HepG2 (cell line): ENCODE results near the gene ELMO2. TPM values are rescaled to one million over a fixed set of nuclear protein-coding genes. Genes with fewer than 3 reads are reported as not detected.

Experiments
- ATAC-seq: fragments of 200-7000 bp; cut with Tn5 transposase; 3 replicates; pipeline ENCODE4 v1.9.1; 2020; ENCODE audit warnings: mild to moderate bottlenecking, moderate library complexity
- BruUV-seq: library from RNA; stranded (reverse); fragments of 400-500 nt; replicated peaks from 2 replicates; lab custom pipeline; 2021; lab: Mats Ljungman, UMichigan
- CTCF ChIA-PET: fragments of 300-600 bp; formaldehyde crosslinking; extraction: SDS; loops from one replicate; lab custom pipeline; 2021; ENCODE audit warnings: low total read pairs, inconsistent platforms, low intra/inter-chr PET ratio; lab: Yijun Ruan, JAX
- POLR2A ChIA-PET: fragments of 350-600 bp; sonication (Branson Sonifier 250); formaldehyde crosslinking; loops from one replicate; lab custom pipeline; 2020; ENCODE audit warnings: antibody characterized with exemption, inconsistent platforms; lab: Yijun Ruan, JAX
- DNase-seq: peaks from one replicate; pipeline ENCODE4 v3.0.0-alpha.2; 2015; ENCODE audit warnings: low spot score
- FAIRE-seq: peaks from 3 replicates; lab custom pipeline; 2011; peaks lifted over from hg19 to GRCh38; lab: Jason Lieb, UNC
- H2AFZ ChIP-seq: one replicate; pipeline ENCODE4 v1.6.1; 2011; ENCODE audit warnings: low read length, inconsistent platforms
- H3K27ac ChIP-seq: fragments of 300-600 bp; 3 replicates; pipeline ENCODE4 v1.8.0; 2011; ENCODE audit warnings: mixed run types, mild to moderate bottlenecking, mixed read lengths, low read length, inconsistent platforms; ENCODE audit not compliant: insufficient read depth; ENCODE audit errors: extremely low read length
- H3K27me3 ChIP-seq, 2 experiments: fragments of 200-600 bp in 1 of 2; 2 replicates in 1 of 2; 3 replicates in 1 of 2; pipeline versions ENCODE4 v1.6.0 to v1.8.0; 2011; ENCODE audit warnings: low read length in 2 of 2, mild to moderate bottlenecking in 2 of 2, moderate library complexity in 2 of 2, inconsistent platforms in 1 of 2; ENCODE audit not compliant: insufficient read depth in 2 of 2, control insufficient read depth in 1 of 2
- H3K36me3 ChIP-seq, 2 experiments: fragments of 200-600 bp in 1 of 2; replicated peaks in 1 of 2; 2 replicates in 1 of 2; 3 replicates in 1 of 2; pipeline versions ENCODE4 v1.5.1 to v1.8.0; 2011; ENCODE audit warnings: low read length in 2 of 2, inconsistent platforms in 1 of 2; ENCODE audit not compliant: insufficient read depth in 2 of 2, control insufficient read depth in 1 of 2
- H3K4me1 ChIP-seq: 2 replicates; pipeline ENCODE4 v1.5.1; 2012; ENCODE audit warnings: low read length, inconsistent platforms; ENCODE audit not compliant: insufficient read depth
- H3K4me2 ChIP-seq: 2 replicates; pipeline ENCODE4 v1.6.0; 2011; ENCODE audit warnings: low read depth, low read length, inconsistent platforms
- H3K4me3 ChIP-seq, 3 experiments: fragments of 200-600 bp in 1 of 3; sonication (generic), shearing (Covaris generic) in 1 of 3; replicated peaks in 1 of 3; 2 replicates each; pipeline ENCODE4 v1.5.1; 2011 to 2016; ENCODE audit warnings: low read length in 3 of 3, inconsistent platforms in 2 of 3, low read depth in 2 of 3, mild to moderate bottlenecking in 2 of 3, control low read depth in 1 of 3, mixed read lengths in 1 of 3; ENCODE audit not compliant: insufficient read depth in 1 of 3
- H3K79me2 ChIP-seq: one replicate; pipeline ENCODE4 v1.6.1; 2011; ENCODE audit warnings: low read length, inconsistent platforms; ENCODE audit not compliant: insufficient read depth
- H3K9ac ChIP-seq: 2 replicates; pipeline ENCODE4 v1.6.0; 2011; ENCODE audit warnings: mild to moderate bottlenecking, low read depth, low read length, inconsistent platforms; ENCODE audit not compliant: insufficient read depth
- H3K9me3 ChIP-seq: 2 replicates; pipeline ENCODE4 v1.5.1; 2012; ENCODE audit warnings: mild to moderate bottlenecking, low read length
- H4K20me1 ChIP-seq: 2 replicates; pipeline ENCODE4 v1.6.0; 2011; ENCODE audit warnings: inconsistent platforms, mild to moderate bottlenecking, low read length, moderate library complexity; ENCODE audit not compliant: insufficient read depth
- WGBS: methylation state at CpG from one replicate; pipeline ENCODE4 v1.1.6; 2017; ENCODE audit warnings: low lambda C conversion rate; 5-methylcytosine and 5-hydroxymethylcytosine counted together
- in situ Hi-C: cut with HindIII; loops from 2 replicates; pipeline ENCODE4 v1.10.0; 2017; ENCODE audit warnings: low pct_unique_long_range_greater_than_20kb; ENCODE audit not compliant: extremely low pct_ligation_motif_present
- intact Hi-C: fragments of 100-400 bp; cut with micrococcal nuclease; formaldehyde crosslinking; loops from one replicate; pipeline ENCODE4 v1.10.0; 2022; ENCODE audit not compliant: unreplicated experiment
- polyA plus RNA-seq, 8 experiments: library from polyadenylated mRNA; depleted of rRNA in 3 of 8; stranded (reverse) in 7 of 8; unstranded in 1 of 8; fragments of >200 nt; fragmentation: Illumina TruSeq in 4 of 8; extraction: Trizol in 4 of 8; gene quantifications; 2 replicates each; pipeline versions ENCODE4 v1.2.1 to v1.2.3, GENCODE V29; 2011 to 2016; ENCODE audit warnings: low read depth in 4 of 8, missing spikeins in 1 of 8, mixed read lengths in 1 of 8; ENCODE audit not compliant: insufficient read depth in 1 of 8
- total RNA-seq, 5 experiments: library from RNA; depleted of rRNA; stranded (reverse); fragments of >200 nt; fragmentation: Illumina TruSeq; extraction: Trizol; gene quantifications; 2 replicates each; pipeline ENCODE4 v1.2.3, GENCODE V29; 2016; ENCODE audit warnings: low read depth in 1 of 5
- TF ChIP-seq, protein P1 (sequence below): sonication (generic); formaldehyde crosslinking; IDR thresholded peaks from 2 replicates; pipeline ENCODE4 v1.8.0; 2022; ENCODE audit warnings: missing genetic modification reagents, low read depth, mild to moderate bottlenecking, borderline replicate concordance
- TF ChIP-seq, protein P2 (sequence below): sonication (generic); formaldehyde crosslinking; IDR thresholded peaks from 2 replicates; pipeline ENCODE4 v1.9.0; 2021; ENCODE audit warnings: missing genetic modification reagents, mild to moderate bottlenecking, borderline replicate concordance
- TF ChIP-seq, protein P3 (sequence below): sonication (generic); formaldehyde crosslinking; IDR thresholded peaks from 2 replicates; pipeline ENCODE4 v1.5.1; 2020; ENCODE audit warnings: mild to moderate bottlenecking, missing genetic modification reagents, borderline replicate concordance

The ELMO2 gene
- total and polyA plus RNA-seq, 2 of the 13 experiments (the other 11 are each of a cell fraction or from before 2014, with no cell fraction given) = 30.6 to 35.7 TPM

- ATAC-seq (no peak), DNase-seq (no peak), FAIRE-seq (no peak)
- no peak overlapping the region for H3K4me3 ChIP-seq
- H2AFZ ChIP-seq = no peak overlapping the region
- BruUV-seq = no TSS peak
- peaks cover 21% of the 10 kb centered on the region for H3K79me2 ChIP-seq
- WGBS = 95% methylated on average over 11 of the region's 11 CpGs
- H3K27ac ChIP-seq = no peak overlapping the region
- intact Hi-C loops = no loop called here
- in situ Hi-C loops = no loop called here
- H3K27me3 ChIP-seq = no peaks in the 10 kb centered on the region
- POLR2A ChIA-PET = interaction anchor here (1.4 kb wide), 1 partner anchor 32 kb away, joined by 5 read pairs; no protein-coding TSS in a partner anchor
- peaks cover 2% of the 10 kb centered on the region; the same call in 1 of the 2 replicates for H4K20me1 ChIP-seq
- H3K36me3 ChIP-seq = peaks cover 24 to 74% of the 10 kb centered on the region in 2 experiments
- TF ChIP-seq, protein P1, sequence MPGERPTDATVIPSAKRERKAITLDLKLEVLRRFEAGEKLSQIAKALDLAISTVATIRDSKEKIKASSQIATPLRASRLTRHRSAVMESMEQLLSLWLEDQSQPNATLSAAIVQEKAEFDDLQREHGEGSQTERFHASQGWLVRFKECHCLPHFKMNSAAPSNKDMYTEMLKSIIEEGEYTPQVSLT (CRISPR knock-in tag) = no peak
- TF ChIP-seq, protein P2, sequence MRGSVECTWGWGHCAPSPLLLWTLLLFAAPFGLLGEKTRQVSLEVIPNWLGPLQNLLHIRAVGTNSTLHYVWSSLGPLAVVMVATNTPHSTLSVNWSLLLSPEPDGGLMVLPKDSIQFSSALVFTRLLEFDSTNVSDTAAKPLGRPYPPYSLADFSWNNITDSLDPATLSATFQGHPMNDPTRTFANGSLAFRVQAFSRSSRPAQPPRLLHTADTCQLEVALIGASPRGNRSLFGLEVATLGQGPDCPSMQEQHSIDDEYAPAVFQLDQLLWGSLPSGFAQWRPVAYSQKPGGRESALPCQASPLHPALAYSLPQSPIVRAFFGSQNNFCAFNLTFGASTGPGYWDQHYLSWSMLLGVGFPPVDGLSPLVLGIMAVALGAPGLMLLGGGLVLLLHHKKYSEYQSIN (CRISPR knock-in tag) = no peak
- TF ChIP-seq, protein P3, sequence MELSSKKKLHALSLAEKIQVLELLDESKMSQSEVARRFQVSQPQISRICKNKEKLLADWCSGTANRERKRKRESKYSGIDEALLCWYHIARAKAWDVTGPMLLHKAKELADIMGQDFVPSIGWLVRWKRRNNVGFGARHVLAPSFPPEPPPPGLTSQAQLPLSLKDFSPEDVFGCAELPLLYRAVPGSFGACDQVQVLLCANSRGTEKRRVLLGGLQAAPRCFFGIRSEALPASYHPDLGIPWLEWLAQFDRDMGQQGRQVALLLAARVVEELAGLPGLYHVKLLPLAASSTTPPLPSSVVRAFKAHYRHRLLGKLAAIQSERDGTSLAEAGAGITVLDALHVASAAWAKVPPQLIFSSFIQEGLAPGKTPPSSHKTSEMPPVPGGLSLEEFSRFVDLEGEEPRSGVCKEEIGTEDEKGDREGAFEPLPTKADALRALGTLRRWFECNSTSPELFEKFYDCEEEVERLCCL (CRISPR knock-in tag) = no peak
- no peak overlapping the region for H3K9ac ChIP-seq
- CTCF ChIA-PET = no interaction called here
- no peaks in the 10 kb centered on the region for H3K9me3 ChIP-seq
- no peak overlapping the region for H3K4me2 ChIP-seq
- peaks cover 7% of the 10 kb centered on the region; the same call in 1 of the 2 replicates for H3K4me1 ChIP-seq
Observed at GRCh38 chr20:46394872-46395760, 11.3 kb downstream of the ELMO2 start.
